ENCODE results near the gene NKX6-2.

GRCh38 chr10:132798403-132798802, 12.5 kb upstream of the NKX6-2 start:
- TF ChIP-seq REST (IDR thresholded peaks at IDR 0.05; ENCODE audit: low read depth): no peak
- no peak for TF ChIP-seq NFIC (IDR thresholded peaks at IDR 0.05)
- TF ChIP-seq YY1 (IDR thresholded peaks at IDR 0.05; ENCODE audit: low read depth): no peak
- no peak for TF ChIP-seq CEBPB (IDR thresholded peaks at IDR 0.05)
- no peak for TF ChIP-seq EP300 (IDR thresholded peaks at IDR 0.05; ENCODE audit: borderline replicate concordance)
- TF ChIP-seq RAD21 (IDR thresholded peaks at IDR 0.05; ENCODE audit: low read depth): no peak
- TF ChIP-seq TEAD4 (IDR thresholded peaks at IDR 0.05): no peak
- no peak for TF ChIP-seq EGR1 (IDR thresholded peaks at IDR 0.05)
- TF ChIP-seq CREB1 (IDR thresholded peaks at IDR 0.05; ENCODE audit: low read depth): no peak
- TF ChIP-seq ZBTB7A (IDR thresholded peaks at IDR 0.05; ENCODE audit: low read depth): no peak
- TF ChIP-seq TAF1 (IDR thresholded peaks at IDR 0.05; ENCODE audit: low read depth): no peak
- no peak for TF ChIP-seq MAX (IDR thresholded peaks at IDR 0.05)
- no peak for TF ChIP-seq FOXM1 (IDR thresholded peaks at IDR 0.05; ENCODE audit: borderline replicate concordance, low read depth)

All from Ishikawa (cell line).